ENCODE data around the gene CAMTA1.

DNA sequence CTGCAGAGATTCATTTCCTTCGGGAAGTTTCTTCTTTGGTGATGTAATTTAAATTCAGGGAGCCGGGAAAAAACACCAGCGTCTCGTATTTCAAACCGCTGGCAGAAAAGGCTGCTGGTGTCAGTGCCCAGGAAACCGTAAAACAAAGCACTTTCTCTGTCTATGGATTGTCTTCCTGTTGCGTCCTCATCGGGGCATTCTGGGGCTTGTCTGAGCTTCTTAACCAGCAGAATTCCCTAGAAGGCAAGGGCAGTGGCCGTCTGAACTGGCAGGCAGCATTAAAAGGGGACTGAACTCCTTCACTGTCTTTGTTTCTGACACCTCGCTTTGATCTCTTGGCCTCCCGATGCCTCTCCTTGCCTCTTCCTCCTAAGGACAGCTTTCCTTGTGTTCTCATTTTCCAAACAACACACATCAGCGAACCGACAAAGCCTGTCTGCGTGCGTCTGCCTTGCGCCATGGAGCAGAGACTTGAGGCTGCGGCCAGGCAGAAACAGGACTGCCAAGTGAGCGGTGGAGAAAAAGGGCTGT, 594.3 kb downstream of the CAMTA1 start:
- TF ChIP-seq, protein P1, sequence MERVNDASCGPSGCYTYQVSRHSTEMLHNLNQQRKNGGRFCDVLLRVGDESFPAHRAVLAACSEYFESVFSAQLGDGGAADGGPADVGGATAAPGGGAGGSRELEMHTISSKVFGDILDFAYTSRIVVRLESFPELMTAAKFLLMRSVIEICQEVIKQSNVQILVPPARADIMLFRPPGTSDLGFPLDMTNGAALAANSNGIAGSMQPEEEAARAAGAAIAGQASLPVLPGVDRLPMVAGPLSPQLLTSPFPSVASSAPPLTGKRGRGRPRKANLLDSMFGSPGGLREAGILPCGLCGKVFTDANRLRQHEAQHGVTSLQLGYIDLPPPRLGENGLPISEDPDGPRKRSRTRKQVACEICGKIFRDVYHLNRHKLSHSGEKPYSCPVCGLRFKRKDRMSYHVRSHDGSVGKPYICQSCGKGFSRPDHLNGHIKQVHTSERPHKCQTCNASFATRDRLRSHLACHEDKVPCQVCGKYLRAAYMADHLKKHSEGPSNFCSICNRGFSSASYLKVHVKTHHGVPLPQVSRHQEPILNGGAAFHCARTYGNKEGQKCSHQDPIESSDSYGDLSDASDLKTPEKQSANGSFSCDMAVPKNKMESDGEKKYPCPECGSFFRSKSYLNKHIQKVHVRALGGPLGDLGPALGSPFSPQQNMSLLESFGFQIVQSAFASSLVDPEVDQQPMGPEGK (CRISPR knock-in tag; IDR thresholded peaks at IDR 0.05; ENCODE audit: borderline replicate concordance) = no peak
- TF ChIP-seq SNAI2 (CRISPR knock-in tag; IDR thresholded peaks at IDR 0.05) (no peak), ARNTL (CRISPR knock-in tag; IDR thresholded peaks at IDR 0.05; ENCODE audit: borderline replicate concordance, low read depth) (no peak), RARB (CRISPR knock-in tag; IDR thresholded peaks at IDR 0.05) (no peak)
